Esophagus squamous epithelium (tissue), 4 donors: ENCODE results near the gene ATP2A3.

ENCODE experiments used
- CTCF ChIP-seq, 6 experiments: fragments of 450-650 bp in 4 of 6; fragments of 200-600 bp in 2 of 6; sonication (generic) in 2 of 6; IDR thresholded peaks; one replicate each; pipeline ENCODE4 v1.5.1; 2016 to 2019; ENCODE audit warnings: antibody characterized with exemption in 6 of 6, mild to moderate bottlenecking in 4 of 6, moderate library complexity in 4 of 6
- POLR2A ChIP-seq, 4 donors: fragments of 450-650 bp; IDR thresholded peaks; one replicate each; pipeline ENCODE4 v1.6.1; 2017; ENCODE audit warnings: antibody characterized with exemption in 4 of 4, mild to moderate bottlenecking in 4 of 4, moderate library complexity in 3 of 4

DNA sequence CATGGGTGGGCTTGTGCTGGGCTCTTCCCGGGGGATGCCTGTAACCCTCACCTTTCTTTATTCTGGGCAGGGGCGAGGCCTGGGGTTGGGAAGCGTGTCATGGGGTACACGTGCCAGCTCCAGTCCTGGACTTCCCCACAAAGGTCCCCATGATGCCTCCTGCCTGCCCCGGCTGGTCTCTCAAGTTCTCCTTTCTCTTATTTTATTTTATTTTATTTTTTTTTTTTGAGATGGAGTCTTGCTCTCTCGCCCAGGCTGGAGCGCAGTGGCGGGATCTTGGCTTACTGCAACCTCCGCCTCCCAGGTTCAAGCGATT lies 8.6 kb downstream of the ATP2A3 start:
- TF ChIP-seq POLR2A (IDR thresholded peaks at IDR 0.05) (no peak), CTCF (IDR thresholded peaks at IDR 0.05) (no peak)
